ENCODE measurements around the gene CD82.
A peak's percentile ranks its signal among the peaks of the same experiment; 100 is the strongest.

The CD82 gene

DNA sequence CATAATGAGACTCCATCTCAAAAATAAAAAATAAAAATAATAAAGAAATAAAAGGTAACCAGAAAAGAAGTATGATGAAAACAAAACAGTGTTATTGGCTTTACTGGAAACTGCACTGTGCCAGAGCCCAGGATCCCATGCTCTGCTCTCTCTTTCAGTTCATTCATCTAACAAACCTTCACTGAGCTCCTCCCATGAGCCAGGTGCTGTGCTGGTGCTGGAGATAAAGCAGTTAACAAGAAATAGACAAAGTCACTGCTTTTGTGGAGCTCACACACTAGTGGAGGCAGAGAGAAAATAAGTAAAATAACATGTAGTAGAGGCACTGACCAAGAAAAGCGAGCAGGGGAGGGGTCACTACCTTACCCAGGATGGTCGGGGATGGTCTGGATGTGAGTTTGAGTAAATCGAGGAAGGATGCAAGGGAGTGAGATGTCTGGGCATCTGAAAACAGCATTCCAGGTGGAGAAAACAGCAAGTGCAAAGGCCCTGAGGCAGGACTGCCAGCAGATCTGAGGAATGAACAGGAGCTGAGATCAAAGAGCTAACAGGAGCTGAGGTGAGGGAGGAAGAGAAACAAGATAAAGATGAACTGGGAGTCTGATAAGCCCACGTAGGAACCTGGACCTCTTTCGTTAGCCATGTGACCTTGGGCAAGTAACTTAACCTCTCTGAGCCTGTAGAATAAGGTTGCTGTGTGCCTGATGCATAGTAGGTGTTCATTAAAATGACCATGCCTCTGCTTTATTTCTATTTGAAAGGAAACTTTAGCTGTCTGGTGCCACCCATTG lies 31.3 kb upstream of the CD82 start:
- H3K4me3 ChIP-seq (ENCODE audit: low read depth, low read length): no peak overlapping the region
- no peak for DNase-seq (ENCODE audit: low read depth)
- TF ChIP-seq, protein P1, sequence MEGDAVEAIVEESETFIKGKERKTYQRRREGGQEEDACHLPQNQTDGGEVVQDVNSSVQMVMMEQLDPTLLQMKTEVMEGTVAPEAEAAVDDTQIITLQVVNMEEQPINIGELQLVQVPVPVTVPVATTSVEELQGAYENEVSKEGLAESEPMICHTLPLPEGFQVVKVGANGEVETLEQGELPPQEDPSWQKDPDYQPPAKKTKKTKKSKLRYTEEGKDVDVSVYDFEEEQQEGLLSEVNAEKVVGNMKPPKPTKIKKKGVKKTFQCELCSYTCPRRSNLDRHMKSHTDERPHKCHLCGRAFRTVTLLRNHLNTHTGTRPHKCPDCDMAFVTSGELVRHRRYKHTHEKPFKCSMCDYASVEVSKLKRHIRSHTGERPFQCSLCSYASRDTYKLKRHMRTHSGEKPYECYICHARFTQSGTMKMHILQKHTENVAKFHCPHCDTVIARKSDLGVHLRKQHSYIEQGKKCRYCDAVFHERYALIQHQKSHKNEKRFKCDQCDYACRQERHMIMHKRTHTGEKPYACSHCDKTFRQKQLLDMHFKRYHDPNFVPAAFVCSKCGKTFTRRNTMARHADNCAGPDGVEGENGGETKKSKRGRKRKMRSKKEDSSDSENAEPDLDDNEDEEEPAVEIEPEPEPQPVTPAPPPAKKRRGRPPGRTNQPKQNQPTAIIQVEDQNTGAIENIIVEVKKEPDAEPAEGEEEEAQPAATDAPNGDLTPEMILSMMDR (conservative IDR thresholded peaks at IDR 0.05; ENCODE audit: low read depth, low read length): no peak

GRCh38 chr11:44535191-44535980 lies 30.1 kb upstream of the CD82 start:
- H3K4me3 ChIP-seq (ENCODE audit: low read depth, low read length): no peak overlapping the region
- TF ChIP-seq, protein P1 (conservative IDR thresholded peaks at IDR 0.05; ENCODE audit: low read depth, low read length): no peak
- no peak for DNase-seq (ENCODE audit: low read depth)

GRCh38 chr11:44536788-44537516 lies 28.5 kb upstream of the CD82 start:
- DNase-seq (ENCODE audit: low read depth): no peak
- TF ChIP-seq, protein P1 (conservative IDR thresholded peaks at IDR 0.05; ENCODE audit: low read depth, low read length): no peak
- H3K4me3 ChIP-seq (ENCODE audit: low read depth, low read length): no peak overlapping the region

GRCh38 chr11:44537679-44538078 lies 27.8 kb upstream of the CD82 start:
- TF ChIP-seq, protein P1 (conservative IDR thresholded peaks at IDR 0.05; ENCODE audit: low read depth, low read length): no peak
- no peak for DNase-seq (ENCODE audit: low read depth)
- no peak overlapping the region for H3K4me3 ChIP-seq (ENCODE audit: low read depth, low read length)

- H3K4me3 ChIP-seq (ENCODE audit: low read depth, low read length): no peak overlapping the region
- TF ChIP-seq, protein P1 (conservative IDR thresholded peaks at IDR 0.05; ENCODE audit: low read depth, low read length): peak; percentile 98
- DNase-seq (ENCODE audit: low read depth): peak; percentile 80
These were observed 26.9 kb upstream of the CD82 start for GRCh38 chr11:44538375-44539054.

- TF ChIP-seq, protein P1 (conservative IDR thresholded peaks at IDR 0.05; ENCODE audit: low read depth, low read length): no peak
- H3K4me3 ChIP-seq (ENCODE audit: low read depth, low read length): no peak overlapping the region
- no peak for DNase-seq (ENCODE audit: low read depth)
These were observed 25.5 kb upstream of the CD82 start for GRCh38 chr11:44539971-44540370.

Measured in choroid plexus epithelial cell (primary cell).